HepG2 (cell line): ENCODE measurements around the gene MB21D2. TPM values are rescaled to one million over a fixed set of nuclear protein-coding genes. Genes with fewer than 3 reads are reported as not detected.

Source experiments
- ATAC-seq: fragments of 200-7000 bp; cut with Tn5 transposase; 3 replicates; pipeline ENCODE4 v1.9.1; 2020; ENCODE audit warnings: mild to moderate bottlenecking, moderate library complexity
- BruUV-seq: library from RNA; stranded (reverse); fragments of 400-500 nt; replicated peaks from 2 replicates; lab custom pipeline; 2021; lab: Mats Ljungman, UMichigan
- CTCF ChIA-PET: fragments of 300-600 bp; formaldehyde crosslinking; extraction: SDS; loops from one replicate; lab custom pipeline; 2021; ENCODE audit warnings: low total read pairs, inconsistent platforms, low intra/inter-chr PET ratio; lab: Yijun Ruan, JAX
- POLR2A ChIA-PET: fragments of 350-600 bp; sonication (Branson Sonifier 250); formaldehyde crosslinking; loops from one replicate; lab custom pipeline; 2020; ENCODE audit warnings: antibody characterized with exemption, inconsistent platforms; lab: Yijun Ruan, JAX
- DNase-seq: peaks from one replicate; pipeline ENCODE4 v3.0.0-alpha.2; 2015; ENCODE audit warnings: low spot score
- FAIRE-seq: peaks from 3 replicates; lab custom pipeline; 2011; peaks lifted over from hg19 to GRCh38; lab: Jason Lieb, UNC
- H2AFZ ChIP-seq: one replicate; pipeline ENCODE4 v1.6.1; 2011; ENCODE audit warnings: low read length, inconsistent platforms
- H3K27ac ChIP-seq: fragments of 300-600 bp; 3 replicates; pipeline ENCODE4 v1.8.0; 2011; ENCODE audit warnings: mixed run types, mild to moderate bottlenecking, mixed read lengths, low read length, inconsistent platforms; ENCODE audit not compliant: insufficient read depth; ENCODE audit errors: extremely low read length
- H3K27me3 ChIP-seq, 2 experiments: fragments of 200-600 bp in 1 of 2; 2 replicates in 1 of 2; 3 replicates in 1 of 2; pipeline versions ENCODE4 v1.6.0 to v1.8.0; 2011; ENCODE audit warnings: low read length in 2 of 2, mild to moderate bottlenecking in 2 of 2, moderate library complexity in 2 of 2, inconsistent platforms in 1 of 2; ENCODE audit not compliant: insufficient read depth in 2 of 2, control insufficient read depth in 1 of 2
- H3K36me3 ChIP-seq, 2 experiments: fragments of 200-600 bp in 1 of 2; replicated peaks in 1 of 2; 2 replicates in 1 of 2; 3 replicates in 1 of 2; pipeline versions ENCODE4 v1.5.1 to v1.8.0; 2011; ENCODE audit warnings: low read length in 2 of 2, inconsistent platforms in 1 of 2; ENCODE audit not compliant: insufficient read depth in 2 of 2, control insufficient read depth in 1 of 2
- H3K4me1 ChIP-seq: 2 replicates; pipeline ENCODE4 v1.5.1; 2012; ENCODE audit warnings: low read length, inconsistent platforms; ENCODE audit not compliant: insufficient read depth
- H3K4me2 ChIP-seq: 2 replicates; pipeline ENCODE4 v1.6.0; 2011; ENCODE audit warnings: low read depth, low read length, inconsistent platforms
- H3K4me3 ChIP-seq, 3 experiments: fragments of 200-600 bp in 1 of 3; sonication (generic), shearing (Covaris generic) in 1 of 3; replicated peaks in 1 of 3; 2 replicates each; pipeline ENCODE4 v1.5.1; 2011 to 2016; ENCODE audit warnings: low read length in 3 of 3, inconsistent platforms in 2 of 3, low read depth in 2 of 3, mild to moderate bottlenecking in 2 of 3, control low read depth in 1 of 3, mixed read lengths in 1 of 3; ENCODE audit not compliant: insufficient read depth in 1 of 3
- H3K79me2 ChIP-seq: one replicate; pipeline ENCODE4 v1.6.1; 2011; ENCODE audit warnings: low read length, inconsistent platforms; ENCODE audit not compliant: insufficient read depth
- H3K9ac ChIP-seq: 2 replicates; pipeline ENCODE4 v1.6.0; 2011; ENCODE audit warnings: mild to moderate bottlenecking, low read depth, low read length, inconsistent platforms; ENCODE audit not compliant: insufficient read depth
- H3K9me3 ChIP-seq: 2 replicates; pipeline ENCODE4 v1.5.1; 2012; ENCODE audit warnings: mild to moderate bottlenecking, low read length
- H4K20me1 ChIP-seq: 2 replicates; pipeline ENCODE4 v1.6.0; 2011; ENCODE audit warnings: inconsistent platforms, mild to moderate bottlenecking, low read length, moderate library complexity; ENCODE audit not compliant: insufficient read depth
- ASH2L ChIP-seq: fragments of 300-600, 200-600 bp; sonication (generic); IDR thresholded peaks from 2 replicates; pipeline ENCODE4 v1.7.0; 2017; ENCODE audit warnings: low read depth, mild to moderate bottlenecking, moderate library complexity, mixed read lengths, low read length; ENCODE audit not compliant: insufficient read length
- CTCF ChIP-seq: sonication (generic); formaldehyde crosslinking; IDR thresholded peaks from 2 replicates; pipeline ENCODE4 v1.5.0; 2020; ENCODE audit warnings: mild to moderate bottlenecking, missing genetic modification reagents, moderate library complexity
- HMG20A ChIP-seq: IDR thresholded peaks from 2 replicates; pipeline ENCODE4 v1.6.1; 2016; ENCODE audit warnings: borderline replicate concordance
- MAFF ChIP-seq: IDR thresholded peaks from 2 replicates; pipeline ENCODE4 v1.6.1; 2011; ENCODE audit warnings: low read depth, low read length, improper control_type of control experiment
- NAIF1 ChIP-seq: sonication (generic); formaldehyde crosslinking; IDR thresholded peaks from 2 replicates; pipeline ENCODE4 v1.5.0; 2020; ENCODE audit warnings: mild to moderate bottlenecking, missing genetic modification reagents, borderline replicate concordance
- SMC3 ChIP-seq: IDR thresholded peaks from 2 replicates; pipeline ENCODE4 v1.6.1; 2011; ENCODE audit warnings: low read length, improper control_type of control experiment
- SRSF9 ChIP-seq: fragments of 200-400 bp; formaldehyde crosslinking; IDR thresholded peaks from 2 replicates; pipeline ENCODE4 v1.6.1; 2018; ENCODE audit warnings: borderline replicate concordance, mild to moderate bottlenecking, low read depth, low read length; ENCODE audit not compliant: insufficient read depth, poor library complexity, severe bottlenecking
- TBX3 ChIP-seq: fragments of 450-650 bp; IDR thresholded peaks from 2 replicates; pipeline ENCODE4 v1.6.1; 2017; ENCODE audit warnings: antibody characterized with exemption, mild to moderate bottlenecking, inconsistent platforms, borderline replicate concordance
- ZNF260 ChIP-seq: sonication (generic); formaldehyde crosslinking; IDR thresholded peaks from 2 replicates; pipeline ENCODE4 v1.4.0; 2020; ENCODE audit warnings: missing genetic modification reagents, low read depth, mild to moderate bottlenecking, borderline replicate concordance
- WGBS: methylation state at CpG from one replicate; pipeline ENCODE4 v1.1.6; 2017; ENCODE audit warnings: low lambda C conversion rate; 5-methylcytosine and 5-hydroxymethylcytosine counted together
- in situ Hi-C: cut with HindIII; loops from 2 replicates; pipeline ENCODE4 v1.10.0; 2017; ENCODE audit warnings: low pct_unique_long_range_greater_than_20kb; ENCODE audit not compliant: extremely low pct_ligation_motif_present
- intact Hi-C: fragments of 100-400 bp; cut with micrococcal nuclease; formaldehyde crosslinking; loops from one replicate; pipeline ENCODE4 v1.10.0; 2022; ENCODE audit not compliant: unreplicated experiment
- polyA plus RNA-seq, 8 experiments: library from polyadenylated mRNA; depleted of rRNA in 3 of 8; stranded (reverse) in 7 of 8; unstranded in 1 of 8; fragments of >200 nt; fragmentation: Illumina TruSeq in 4 of 8; extraction: Trizol in 4 of 8; gene quantifications; 2 replicates each; pipeline versions ENCODE4 v1.2.1 to v1.2.3, GENCODE V29; 2011 to 2016; ENCODE audit warnings: low read depth in 4 of 8, missing spikeins in 1 of 8, mixed read lengths in 1 of 8; ENCODE audit not compliant: insufficient read depth in 1 of 8
- total RNA-seq, 5 experiments: library from RNA; depleted of rRNA; stranded (reverse); fragments of >200 nt; fragmentation: Illumina TruSeq; extraction: Trizol; gene quantifications; 2 replicates each; pipeline ENCODE4 v1.2.3, GENCODE V29; 2016; ENCODE audit warnings: low read depth in 1 of 5

Gene MB21D2
- total and polyA plus RNA-seq, 2 of the 13 experiments (the other 11 are each of a cell fraction or from before 2014, with no cell fraction given), result 0.90 to 1.6 TPM

DNA sequence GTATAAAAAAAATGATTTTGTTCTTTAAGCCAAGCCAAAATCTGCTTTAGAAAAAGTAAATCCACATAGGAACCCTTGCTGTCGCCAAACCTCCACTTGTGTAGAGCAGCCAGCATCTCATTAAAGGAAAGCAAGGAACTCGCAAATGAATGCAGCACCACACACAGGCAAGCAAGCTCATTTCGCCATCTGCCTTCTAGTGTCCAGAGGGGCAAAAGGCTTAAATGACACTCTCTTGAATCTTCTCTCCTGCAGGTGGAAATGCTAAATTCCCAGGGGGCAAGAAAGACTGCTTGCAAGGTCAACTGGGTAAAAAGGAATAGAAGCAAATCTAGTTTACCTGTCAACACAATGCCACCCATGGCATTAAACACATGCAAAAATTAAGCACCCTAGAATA, 2.4 kb downstream of the MB21D2 start:
- DNase-seq (peak; percentile 41), ATAC-seq (no peak), FAIRE-seq (peak; percentile 77)
- ChIA-PET CTCF (interaction anchor here (0.7 kb wide), 1 partner anchor 99 kb away, joined by 3 read pairs; no protein-coding TSS in a partner anchor), POLR2A (no interaction called here)
- no TSS peak for BruUV-seq
- in situ Hi-C loops, result loop anchor here (25.0 kb wide), 1 partner anchor 672 kb away; the partner anchor contains the start of gene OPA1
- Histone ChIP-seq H4K20me1 (0 out of 2 replicates have a peak, but pooled peaks cover 8% of the 10 kb centered on the region), H3K4me2 (no peak overlapping the region), H3K79me2 (no peaks in the 10 kb centered on the region), H3K9ac (no peak overlapping the region), H2AFZ (no peak overlapping the region), H3K27ac (no peak overlapping the region), H3K9me3 (no peaks in the 10 kb centered on the region), H3K27me3 (peaks cover 0 to 28% of the 10 kb centered on the region in 2 experiments; a peak in 2 of 5 replicates), H3K36me3 (no peaks in the 10 kb centered on the region), H3K4me1 (peaks cover 16% of the 10 kb centered on the region), H3K4me3 (no peak overlapping the region)
- TF ChIP-seq CTCF (CRISPR knock-in tag) (peak; percentile 26; the same call in 1 of the 2 replicates), SMC3 (0 out of 2 replicates have a peak, but pooled peaks have one; percentile 5), NAIF1 (CRISPR knock-in tag) (no peak)
- intact Hi-C loops, result loop anchor here (5.0 to 10.0 kb wide), 2 partner anchors 38 to 61 kb away; no protein-coding TSS in a partner anchor
- WGBS, result 52% methylated on average over 3 of the region's 3 CpGs

DNA sequence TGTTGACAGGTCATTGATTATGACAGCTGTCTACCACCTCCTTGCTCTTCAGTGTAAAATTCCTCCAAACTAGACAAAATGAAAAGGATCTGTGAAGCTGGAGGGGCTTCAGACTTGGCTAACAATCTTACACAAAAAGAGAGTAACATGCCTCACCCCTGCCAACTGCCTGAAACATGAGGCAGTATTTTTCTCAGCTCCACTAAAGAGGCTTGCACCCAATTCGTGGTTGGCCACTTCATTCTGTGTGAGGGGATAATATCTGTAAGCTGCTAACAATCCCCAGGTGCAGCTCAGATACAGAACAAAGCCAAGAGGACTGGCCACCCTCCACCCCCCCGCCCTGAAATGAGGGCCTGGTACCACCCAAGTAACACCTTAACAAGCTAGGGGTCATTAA, 2.8 kb downstream of the MB21D2 start:
- POLR2A ChIA-PET, result no interaction called here
- Histone ChIP-seq H3K79me2 (no peaks in the 10 kb centered on the region), H3K27ac (no peak overlapping the region)

More for the DNA sequence above, 2.8 kb downstream of the MB21D2 start:
- Histone ChIP-seq H3K36me3 (no peaks in the 10 kb centered on the region), H3K4me1 (peaks cover 16% of the 10 kb centered on the region), H4K20me1 (0 out of 2 replicates have a peak, but pooled peaks cover 8% of the 10 kb centered on the region), H3K27me3 (peaks cover 0 to 27% of the 10 kb centered on the region in 2 experiments; a peak in 2 of 5 replicates), H3K4me2 (no peak overlapping the region), H3K4me3 (no peak overlapping the region), H2AFZ (no peak overlapping the region), H3K9me3 (no peaks in the 10 kb centered on the region), H3K9ac (no peak overlapping the region)
- DNase-seq (no peak), FAIRE-seq (no peak), ATAC-seq (no peak)
- CTCF ChIA-PET, result interaction anchor here (0.7 kb wide), 1 partner anchor 99 kb away, joined by 3 read pairs; no protein-coding TSS in a partner anchor
- intact Hi-C loops, result loop anchor here (5.0 to 10.0 kb wide), 2 partner anchors 38 to 60 kb away; no protein-coding TSS in a partner anchor
- in situ Hi-C loops, result loop anchor here (25.0 kb wide), 1 partner anchor 672 kb away; the partner anchor contains the start of gene OPA1
- no peak for TF ChIP-seq TBX3
- no peak for TF ChIP-seq SRSF9
- TF ChIP-seq ZNF260 (CRISPR knock-in tag), result no peak
- TF ChIP-seq ASH2L, result no peak
- no peak for TF ChIP-seq MAFF
- no peak for TF ChIP-seq HMG20A (CRISPR knock-in tag)
- BruUV-seq, result no TSS peak
- 83% methylated on average over 2 of the region's 2 CpGs for WGBS
